GM12891 (cell line): Measurements from ENCODE around the gene ROBO2.

Source experiments
- POLR2A ChIP-seq: IDR thresholded peaks from 2 replicates; pipeline ENCODE4 v1.6.1; 2011; ENCODE audit warnings: low read depth, low read length, control low read depth
- POLR2AphosphoS5 ChIP-seq: IDR thresholded peaks from 2 replicates; pipeline ENCODE4 v1.6.1; 2011; ENCODE audit warnings: low read depth, low read length, control low read depth
- POU2F2 ChIP-seq: IDR thresholded peaks from 2 replicates; pipeline ENCODE4 v1.6.1; 2011; ENCODE audit warnings: low read depth, mild to moderate bottlenecking, control low read depth, low read length, moderate library complexity
- SPI1 ChIP-seq: IDR thresholded peaks from 2 replicates; pipeline ENCODE4 v1.6.1; 2011; ENCODE audit warnings: low read depth, low read length, control low read depth
- TAF1 ChIP-seq: IDR thresholded peaks from 2 replicates; pipeline ENCODE4 v1.6.1; 2011; ENCODE audit warnings: low read depth, low read length, control low read depth

DNA sequence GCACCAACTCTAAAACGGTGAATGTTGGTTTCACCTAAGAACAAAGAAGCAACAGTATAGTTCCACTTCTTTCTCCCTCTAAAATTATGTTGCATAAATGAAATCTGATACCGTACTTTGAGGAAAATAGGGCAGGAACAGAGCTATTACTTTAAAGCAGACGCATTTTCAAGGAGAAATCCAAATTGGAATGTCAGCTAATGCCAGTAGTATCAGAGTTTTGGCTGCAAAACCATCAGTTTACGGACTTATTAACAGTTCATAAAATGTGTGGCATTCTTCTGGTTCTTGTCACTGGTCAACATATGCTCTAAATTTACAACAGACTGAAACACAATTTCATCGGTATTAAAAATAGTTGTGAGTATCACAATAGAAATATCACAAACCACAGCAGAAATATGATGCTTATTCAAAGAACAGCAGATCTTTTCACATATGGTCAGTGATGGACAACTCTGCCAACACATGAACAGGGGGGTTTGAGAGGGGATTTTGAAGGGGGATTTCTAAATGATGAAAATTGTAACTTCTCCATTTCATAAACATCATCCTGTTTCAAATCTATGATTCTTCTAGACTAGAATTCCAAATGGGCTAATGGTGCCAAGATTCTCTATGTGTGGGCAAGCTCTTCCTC, 38.7 kb upstream of the ROBO2 start:
- TF ChIP-seq POLR2A (no peak), TAF1 (no peak), POLR2AphosphoS5 (no peak), SPI1 (no peak), POU2F2 (no peak)
